ENCODE measurements around the gene GET4.
"Not testable (repeated sequence)": the region's sequence is repeated elsewhere in the genome, so short reads cannot be mapped to it uniquely, and the experiment has no call there.

GET4 gene

GRCh38 chr7:872685-873084, 3.7 kb upstream of the GET4 start:
- not testable (repeated sequence) for DNase-seq

DNA sequence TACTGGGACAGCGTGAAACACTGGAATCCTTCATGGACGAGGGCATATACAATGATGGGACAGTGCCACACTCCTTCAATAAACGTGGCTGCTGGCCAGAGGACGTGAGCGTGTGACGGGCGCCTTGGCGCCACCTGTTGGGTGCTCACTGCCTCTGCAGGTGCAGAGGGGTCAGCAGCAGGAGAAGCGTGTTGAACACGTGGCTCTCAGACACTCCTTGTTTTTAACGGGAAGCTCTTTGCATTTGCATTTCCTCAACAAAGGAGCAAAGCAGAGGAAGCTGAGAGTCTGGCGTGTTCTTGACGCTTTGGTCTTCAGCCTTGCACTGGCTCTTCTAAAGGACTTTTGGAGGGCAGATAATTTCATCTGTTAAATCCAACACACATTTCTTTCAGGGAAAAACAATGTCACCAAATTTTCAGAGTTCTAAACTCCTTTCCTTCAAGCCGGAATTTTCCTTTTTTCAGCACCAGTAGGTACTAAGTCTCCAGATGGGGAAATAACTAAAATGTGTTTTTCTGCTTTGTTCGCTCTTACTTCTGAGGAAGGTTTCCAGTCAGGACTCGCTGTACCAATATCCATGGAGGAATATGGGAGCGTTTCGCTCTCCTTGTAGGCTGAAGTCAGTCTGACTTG, 2.9 kb upstream of the GET4 start:
- DNase-seq: peak; percentile 7

DNA sequence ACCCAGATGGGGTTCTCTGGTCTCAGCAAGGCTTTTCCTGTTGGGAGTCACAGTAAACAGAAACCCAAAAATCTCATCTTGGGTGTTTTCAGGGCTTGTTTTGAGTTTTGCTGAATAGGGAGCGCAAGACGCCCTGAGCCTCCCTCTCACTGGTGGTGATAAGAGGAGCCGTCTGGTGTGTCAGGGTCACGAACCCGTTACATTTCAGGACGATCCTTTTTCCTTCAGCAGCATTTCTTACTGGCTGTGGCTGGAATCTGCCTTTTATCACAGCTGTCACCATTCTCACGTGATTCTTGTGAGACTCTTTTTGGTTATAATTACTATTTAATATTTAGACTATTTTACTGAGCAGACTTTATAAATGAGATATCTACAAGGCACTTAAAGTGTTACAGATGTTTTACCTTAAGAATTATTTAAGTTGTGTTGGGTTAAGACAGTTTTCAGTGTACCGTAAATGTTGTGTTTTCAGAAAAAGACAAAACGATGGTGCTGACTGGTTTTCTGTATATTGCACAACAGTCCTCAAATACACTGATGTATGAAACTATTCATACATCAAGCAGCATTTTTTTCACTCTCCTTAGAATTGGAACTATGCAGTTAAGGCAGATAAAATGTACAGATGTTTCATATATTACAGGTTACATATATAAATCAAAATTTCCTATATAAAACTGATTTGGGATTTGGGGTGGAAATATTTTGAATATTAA, 2.2 kb upstream of the GET4 start:
- no peak for DNase-seq

GRCh38 chr7:875051-875450, 1.3 kb upstream of the GET4 start:
- DNase-seq: no peak

DNA sequence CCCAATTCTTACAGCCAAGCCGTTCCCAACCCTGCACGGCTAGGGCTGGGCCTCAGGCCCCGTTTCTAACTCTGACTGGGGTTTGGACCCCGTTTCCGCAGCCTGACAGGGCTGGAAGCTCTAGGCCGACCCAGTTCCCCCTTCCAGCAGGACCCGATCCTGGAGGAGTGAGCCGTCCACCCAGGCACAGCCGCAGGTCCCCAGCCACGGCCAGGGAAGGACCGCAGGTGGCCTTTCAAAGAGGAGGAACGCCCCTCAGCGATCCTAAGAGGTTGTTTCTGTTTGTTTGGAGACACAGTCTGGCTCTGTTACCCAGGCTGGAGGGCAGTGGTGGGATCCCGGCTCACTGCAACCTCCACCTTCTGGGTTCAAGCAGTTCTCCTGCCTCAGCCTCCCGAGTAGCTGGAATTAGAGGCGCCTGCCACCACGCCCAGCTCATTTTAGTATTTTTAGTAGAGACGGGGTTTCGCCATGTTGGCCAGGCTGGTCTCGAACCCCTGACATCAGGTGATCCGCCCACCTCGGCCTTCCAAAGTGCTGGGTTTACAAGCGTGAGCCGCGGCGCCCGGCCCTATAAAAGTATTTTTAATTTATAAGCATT, 778 bp upstream of the GET4 start:
- no peak for DNase-seq

DNA sequence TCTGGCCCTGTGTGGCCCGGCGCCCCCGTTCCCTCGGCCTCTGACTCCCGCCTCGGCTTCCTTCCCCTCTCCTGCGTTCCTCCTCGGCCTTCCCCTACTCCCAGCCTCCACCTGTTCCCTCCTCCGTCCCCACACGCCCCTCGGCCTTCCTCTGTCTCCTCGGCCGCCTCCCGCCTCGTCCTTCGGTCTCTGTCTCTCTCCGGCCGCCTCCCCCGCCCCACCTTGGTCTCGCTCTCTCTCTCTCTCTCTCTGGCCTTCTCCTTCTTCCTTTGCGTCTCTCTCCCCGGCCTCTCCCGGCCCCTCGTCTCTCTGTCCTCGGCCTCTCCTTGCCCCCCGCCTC, 588 bp downstream of the GET4 start:
- DNase-seq: no peak

GRCh38 chr7:877312-878232, 1.2 kb downstream of the GET4 start:
- DNase-seq: no peak

- no peak for DNase-seq
These were observed 2.7 kb downstream of the GET4 start for GRCh38 chr7:879093-879492.

DNA sequence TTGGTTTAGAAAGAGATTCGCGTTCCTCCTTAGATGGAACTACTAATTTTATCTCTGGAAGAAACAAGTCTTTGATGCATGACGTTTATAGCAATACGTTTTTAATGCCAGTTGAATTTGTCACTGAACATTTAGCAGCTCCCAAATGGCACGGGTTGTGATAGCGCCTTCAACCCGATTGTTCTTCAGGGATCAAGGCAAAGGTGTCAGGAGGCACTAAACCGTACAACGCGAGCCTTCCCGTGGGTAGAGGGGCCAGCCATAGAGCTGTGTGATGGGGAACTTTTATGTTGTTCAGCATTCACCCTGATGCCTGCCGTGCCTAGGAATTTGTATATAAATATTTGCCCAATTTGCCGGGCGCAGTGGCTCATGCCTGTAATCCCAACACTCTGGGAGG, 3.4 kb downstream of the GET4 start:
- DNase-seq: no peak

DNA sequence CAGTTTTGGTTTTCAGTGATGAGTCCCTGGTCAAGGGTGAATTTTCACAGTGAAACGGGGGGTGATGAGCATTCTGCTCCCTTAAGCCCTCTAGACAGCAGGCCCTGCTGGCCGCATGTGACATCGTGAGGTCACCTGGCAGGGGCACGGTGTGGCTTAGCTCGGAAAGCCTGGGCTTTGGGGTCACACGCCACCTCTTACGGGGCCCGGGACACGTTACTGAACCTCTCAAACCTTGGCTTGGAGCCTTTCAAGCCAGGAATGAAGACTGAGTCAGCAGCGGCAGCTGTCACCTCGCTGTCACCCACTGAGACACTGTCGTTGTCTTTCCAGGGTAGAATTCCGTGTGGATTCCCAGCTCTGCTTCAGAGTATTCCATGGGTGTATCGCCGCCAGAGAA, 4.1 kb downstream of the GET4 start:
- DNase-seq: no peak

DNA sequence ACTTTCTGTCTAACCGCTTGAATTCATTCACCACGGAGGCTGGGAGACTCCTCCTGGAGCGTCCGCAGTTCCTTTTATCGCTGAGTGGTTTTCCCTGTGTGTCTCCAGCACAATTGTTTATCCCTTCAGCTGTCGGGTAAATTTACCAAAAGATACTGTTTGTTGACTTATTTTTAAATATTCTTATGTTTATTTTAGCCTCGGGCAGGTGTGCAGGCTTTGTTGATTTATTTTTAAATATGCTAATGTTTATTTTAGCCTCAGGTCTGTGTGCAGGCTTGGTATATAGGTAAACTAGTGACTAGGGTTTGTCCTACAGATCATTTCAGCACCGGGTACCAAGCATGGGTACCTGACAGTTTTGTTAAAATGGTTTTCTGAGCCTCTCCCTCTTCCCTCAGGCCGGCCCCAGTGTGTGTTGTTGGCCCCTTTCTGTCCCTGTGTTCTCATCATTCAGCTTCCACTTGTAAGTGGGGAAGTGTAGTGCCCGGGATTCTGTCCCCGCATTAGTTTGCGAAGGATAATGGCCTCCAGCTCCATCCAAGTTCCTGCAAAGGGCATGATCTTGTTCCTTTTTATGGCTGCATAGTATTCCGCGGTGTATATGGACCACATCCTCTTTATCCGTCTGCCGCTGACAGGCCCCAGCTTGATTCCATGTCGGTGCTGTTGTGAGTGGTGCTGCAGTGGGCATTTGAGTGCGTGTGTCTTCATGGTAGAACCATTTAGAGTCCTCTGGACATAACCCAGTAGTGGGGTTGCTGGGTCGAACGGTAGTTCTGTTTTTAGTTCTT, 5.3 kb downstream of the GET4 start:
- DNase-seq: no peak

DNA sequence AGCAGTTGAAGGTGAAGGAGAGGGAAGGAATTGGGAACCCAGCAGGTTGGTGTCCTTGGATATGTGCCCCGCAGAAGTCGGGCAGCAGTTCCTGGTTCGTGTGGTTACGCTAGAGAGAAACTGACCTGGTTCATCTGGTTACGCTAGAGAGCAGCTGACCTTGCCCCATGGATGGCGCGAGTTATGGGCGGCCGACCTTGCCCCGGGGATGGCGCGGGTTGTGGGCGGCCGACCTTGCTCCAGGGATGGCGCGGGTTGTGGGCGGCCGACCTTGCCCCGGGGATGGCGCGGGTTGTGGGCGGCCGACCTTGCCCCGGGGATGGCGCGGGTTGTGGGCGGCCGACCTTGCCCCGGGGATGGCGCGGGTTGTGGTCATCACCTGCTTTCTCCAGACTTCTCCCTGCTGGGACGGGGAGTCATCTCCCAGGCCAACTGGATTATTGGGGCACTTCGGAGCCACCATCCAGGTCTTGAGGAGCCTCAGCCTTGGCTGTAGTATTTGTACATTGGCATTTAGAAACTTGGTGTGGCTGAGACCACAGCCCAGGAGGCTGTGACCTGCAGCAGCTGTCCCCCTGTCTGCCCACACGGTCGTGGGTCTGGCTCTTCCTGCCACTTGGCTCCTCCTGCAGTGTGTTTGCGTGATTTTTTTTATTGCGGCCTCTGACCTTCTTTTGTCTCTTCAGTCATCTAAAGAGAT, 6.1 kb downstream of the GET4 start:
- no peak for DNase-seq

DNA sequence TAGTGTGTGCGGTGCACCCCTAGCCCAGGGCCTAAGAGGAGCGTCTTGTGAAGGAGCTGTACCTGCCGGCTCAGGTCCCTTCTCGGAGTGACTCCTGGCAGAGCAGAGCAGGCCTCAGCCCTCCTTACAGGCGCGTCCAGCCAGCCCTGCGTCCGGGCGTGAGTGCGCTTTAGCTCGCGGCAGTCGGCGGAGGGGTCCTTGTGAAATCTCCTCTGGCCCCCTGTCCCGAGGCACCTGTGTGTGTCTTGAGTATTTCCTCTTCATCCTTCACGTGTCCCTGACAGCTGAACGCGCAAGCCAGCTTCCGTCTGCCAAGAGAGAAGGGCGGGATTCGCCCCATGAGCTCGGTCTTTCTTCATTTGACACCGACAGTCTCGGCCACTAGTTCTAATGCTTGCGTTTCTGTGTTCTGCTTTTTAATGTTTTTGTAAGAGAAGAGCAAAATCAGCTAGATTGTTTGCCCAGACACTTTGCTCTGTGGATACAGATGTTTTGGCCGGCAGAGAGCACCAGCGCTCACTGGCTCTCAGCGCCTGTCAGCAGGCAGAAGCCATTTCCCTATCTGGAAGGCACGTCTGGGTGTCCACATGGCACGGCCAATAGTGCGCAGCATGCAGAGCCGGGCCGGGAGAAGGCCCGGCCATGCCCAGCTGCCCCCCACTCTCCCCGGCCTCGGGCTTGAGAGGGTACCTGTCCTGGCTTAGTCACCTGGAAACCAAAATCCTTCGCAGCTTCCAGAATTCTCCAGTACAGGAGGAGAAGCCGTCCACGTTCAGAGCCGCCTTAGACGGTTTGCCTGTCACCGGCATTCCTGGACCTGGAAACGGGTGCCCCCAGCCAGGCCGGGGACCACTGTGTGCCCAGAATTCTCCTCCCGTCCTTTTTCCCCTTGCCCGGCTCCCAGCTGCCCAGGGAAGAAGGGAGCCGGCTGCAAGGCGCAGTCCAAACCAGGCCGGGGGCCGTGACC, 7.0 kb downstream of the GET4 start:
- DNase-seq: no peak

DNA sequence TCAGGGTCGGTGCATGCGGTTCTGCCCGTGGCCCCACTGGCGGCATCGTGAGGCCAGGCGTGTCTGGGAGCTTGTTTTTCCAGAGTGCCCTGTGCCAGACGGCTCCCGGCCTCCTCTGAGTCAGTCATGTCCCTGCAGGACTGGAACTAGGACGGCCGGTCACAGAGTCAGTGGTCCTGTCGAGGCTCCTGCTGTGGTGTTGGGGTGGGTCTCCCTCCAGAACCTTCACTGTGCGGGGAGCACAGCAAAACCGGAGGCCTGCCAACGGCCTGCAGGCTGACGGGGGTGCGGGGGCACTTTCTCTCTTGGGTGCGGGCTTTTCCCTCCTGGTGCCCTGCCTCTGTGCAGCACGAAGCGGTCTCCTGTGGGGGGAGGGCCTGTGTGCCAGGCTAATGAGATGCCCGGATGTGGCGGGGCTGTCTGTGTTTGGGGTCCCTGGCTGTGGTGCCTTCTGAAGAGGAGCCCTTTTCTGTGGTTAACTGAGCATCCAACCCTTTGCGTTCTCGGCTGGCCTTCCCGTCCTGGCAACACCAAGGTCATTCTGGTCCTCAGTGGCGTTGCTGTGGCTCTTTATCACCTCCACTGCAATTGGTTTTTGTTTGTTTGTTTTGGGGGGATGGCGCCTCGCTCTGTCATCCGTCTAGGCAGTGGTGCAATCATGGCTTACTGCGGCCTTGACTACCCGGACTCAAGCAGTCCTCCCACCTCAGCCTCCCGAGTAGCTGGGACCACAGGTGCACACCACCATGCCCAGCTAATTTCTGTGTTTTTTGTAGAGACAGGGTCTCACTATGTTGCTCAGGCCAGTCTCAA, 8.0 kb downstream of the GET4 start:
- no peak for DNase-seq

GRCh38 chr7:885261-885892, 9.0 kb downstream of the GET4 start:
- no peak for DNase-seq

- DNase-seq: no peak
These were observed 9.7 kb downstream of the GET4 start for GRCh38 chr7:885893-886625.

GRCh38 chr7:886626-887487, 10.5 kb downstream of the GET4 start:
- no peak for DNase-seq

DNA sequence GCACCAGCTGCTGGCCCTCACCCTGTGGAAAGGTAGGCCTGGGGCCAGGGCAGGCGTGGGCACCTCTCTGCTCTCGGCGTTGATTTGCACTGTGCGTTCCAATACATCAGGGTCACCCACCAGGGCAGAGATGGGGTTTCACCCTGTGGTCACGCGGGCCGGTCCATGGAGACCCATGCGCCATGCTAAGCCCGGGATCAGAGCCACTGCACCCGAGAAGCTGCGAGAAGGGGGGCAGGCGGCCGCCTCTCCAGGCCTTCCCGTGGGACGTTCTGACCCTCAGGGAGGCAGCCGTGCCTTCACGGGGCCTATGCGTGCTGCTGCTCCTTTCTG, 11.1 kb downstream of the GET4 start:
- no peak for DNase-seq
